ENCODE measurements around the gene TMEM243. TPM values are rescaled to one million over a fixed set of nuclear protein-coding genes. Genes with fewer than 3 reads are reported as not detected.

TMEM243 gene
- total RNA-seq, 1 donor from 2014 or later = 25.4 TPM

DNA sequence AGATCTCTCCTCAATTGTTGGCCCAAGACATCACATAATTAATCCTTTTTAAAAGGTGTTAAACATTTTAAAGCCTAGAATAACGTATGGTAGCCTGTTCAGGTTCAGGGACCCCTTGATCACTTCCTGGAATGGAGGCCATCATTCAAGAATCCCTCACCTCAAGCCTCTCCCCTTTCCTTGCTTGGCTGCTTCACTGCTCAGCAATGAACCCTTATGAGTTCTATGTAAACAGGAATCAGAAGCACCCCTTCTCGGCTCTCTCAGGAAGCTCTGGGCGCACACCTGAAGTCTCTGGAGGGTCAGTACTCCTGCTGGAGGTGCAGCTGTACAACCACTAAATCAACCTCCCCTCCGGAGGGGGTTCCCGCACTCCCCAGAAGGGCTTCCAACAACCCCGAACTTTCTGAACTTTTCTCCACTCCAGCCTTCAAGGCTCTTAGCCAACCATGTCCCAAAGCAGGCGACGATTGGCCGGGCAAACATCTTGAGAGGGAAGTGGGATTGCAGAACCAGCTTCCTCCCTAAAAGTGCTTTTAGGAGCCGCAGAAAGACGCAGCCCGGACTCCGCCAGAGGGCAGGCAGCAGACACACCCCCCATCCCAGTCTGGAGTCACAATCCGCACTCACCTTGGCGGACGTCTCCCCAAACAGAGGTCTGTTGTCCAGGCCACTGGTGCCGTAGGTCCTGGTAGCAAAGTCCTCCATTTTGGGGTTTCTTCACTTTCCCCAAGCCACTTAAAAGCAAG is 562 bp downstream of the TMEM243 start:
- H3K9me3 Mint-ChIP-seq (ENCODE audit: unreplicated experiment) = no peaks in the 10 kb centered on the region
- H3K4me2 ChIP-seq (ENCODE audit: low read length) = peak overlapping the region; percentile 93
- no peaks in the 10 kb centered on the region for H3K36me3 Mint-ChIP-seq (ENCODE audit: low read depth, unreplicated experiment)
- no peaks in the 10 kb centered on the region for H3K9me3 ChIP-seq (ENCODE audit: insufficient read depth, low read depth, low read length)
- FAIRE-seq (no peak), DNase-seq (ENCODE audit: low read depth) (peak; percentile 27)
- H3K27me3 Mint-ChIP-seq (ENCODE audit: low read depth, unreplicated experiment) = peaks cover 2% of the 10 kb centered on the region
- H3K27ac Mint-ChIP-seq (ENCODE audit: unreplicated experiment) = peak overlapping the region; percentile 73
- H3K79me2 ChIP-seq (ENCODE audit: insufficient read depth, low read length) = peaks cover 44% of the 10 kb centered on the region
- H3K4me3 Mint-ChIP-seq (ENCODE audit: unreplicated experiment) = peak overlapping the region; percentile 94
- TF ChIP-seq, protein P1, sequence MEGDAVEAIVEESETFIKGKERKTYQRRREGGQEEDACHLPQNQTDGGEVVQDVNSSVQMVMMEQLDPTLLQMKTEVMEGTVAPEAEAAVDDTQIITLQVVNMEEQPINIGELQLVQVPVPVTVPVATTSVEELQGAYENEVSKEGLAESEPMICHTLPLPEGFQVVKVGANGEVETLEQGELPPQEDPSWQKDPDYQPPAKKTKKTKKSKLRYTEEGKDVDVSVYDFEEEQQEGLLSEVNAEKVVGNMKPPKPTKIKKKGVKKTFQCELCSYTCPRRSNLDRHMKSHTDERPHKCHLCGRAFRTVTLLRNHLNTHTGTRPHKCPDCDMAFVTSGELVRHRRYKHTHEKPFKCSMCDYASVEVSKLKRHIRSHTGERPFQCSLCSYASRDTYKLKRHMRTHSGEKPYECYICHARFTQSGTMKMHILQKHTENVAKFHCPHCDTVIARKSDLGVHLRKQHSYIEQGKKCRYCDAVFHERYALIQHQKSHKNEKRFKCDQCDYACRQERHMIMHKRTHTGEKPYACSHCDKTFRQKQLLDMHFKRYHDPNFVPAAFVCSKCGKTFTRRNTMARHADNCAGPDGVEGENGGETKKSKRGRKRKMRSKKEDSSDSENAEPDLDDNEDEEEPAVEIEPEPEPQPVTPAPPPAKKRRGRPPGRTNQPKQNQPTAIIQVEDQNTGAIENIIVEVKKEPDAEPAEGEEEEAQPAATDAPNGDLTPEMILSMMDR (IDR thresholded peaks at IDR 0.05; ENCODE audit: insufficient read depth, low read depth, low read length) = no peak
- no peak for TF ChIP-seq EZH2 (IDR thresholded peaks at IDR 0.05; ENCODE audit: insufficient read depth, low read length)
- peak overlapping the region; percentile 95 for H3K9ac ChIP-seq (ENCODE audit: low read length)
- H3K36me3 ChIP-seq (ENCODE audit: insufficient read depth, low read length) = peaks cover 4% of the 10 kb centered on the region
- H4K20me1 ChIP-seq (ENCODE audit: insufficient read depth, low read length) = peaks cover 32% of the 10 kb centered on the region
- peak overlapping the region; percentile 94 for H2AFZ ChIP-seq (ENCODE audit: low read depth, low read length)
- H3K4me3 ChIP-seq (ENCODE audit: insufficient read depth, low read depth, low read length) = peak overlapping the region; percentile 93
- H3K27ac ChIP-seq (ENCODE audit: low read depth, low read length) = peak overlapping the region; percentile 58
- H3K4me1 Mint-ChIP-seq (ENCODE audit: low read depth, unreplicated experiment) = peaks cover 16% of the 10 kb centered on the region
- peaks cover 12% of the 10 kb centered on the region for H3K4me1 ChIP-seq (ENCODE audit: insufficient read depth, low read length)
- peaks cover 3% of the 10 kb centered on the region for H3K27me3 ChIP-seq (ENCODE audit: insufficient read depth, low read length)

DNA sequence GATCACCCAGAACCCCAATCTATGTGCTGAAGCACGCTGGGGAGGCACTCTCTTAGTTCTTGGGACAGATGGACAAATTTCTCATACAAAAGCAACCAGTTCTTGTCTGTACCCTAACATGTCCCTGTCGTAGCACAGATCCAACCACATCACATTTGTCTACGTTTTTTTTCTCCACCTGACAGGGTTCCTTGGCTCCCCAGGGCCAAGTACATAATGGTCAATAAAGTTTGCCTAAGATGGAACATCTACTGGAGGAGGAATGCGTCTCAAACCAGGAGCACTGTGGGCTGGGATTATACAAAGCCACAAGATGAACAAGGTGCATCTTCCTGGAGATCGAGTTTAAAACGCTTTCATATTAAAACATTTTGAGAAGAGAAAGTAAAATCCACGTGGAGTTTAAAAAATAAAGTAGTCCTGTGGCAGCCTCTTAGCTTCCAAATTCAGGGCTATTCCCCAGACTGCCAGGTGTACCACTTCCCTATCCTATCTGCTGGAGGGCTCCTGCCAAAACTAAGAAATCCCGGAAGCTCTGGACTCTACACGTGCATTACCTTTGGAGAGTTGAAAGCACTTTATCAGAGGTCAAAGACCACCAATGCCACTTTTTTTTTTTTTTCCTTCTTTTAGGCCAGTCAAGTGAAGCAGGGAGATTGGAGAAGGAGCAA is 1.4 kb downstream of the TMEM243 start:
- Histone ChIP-seq H3K4me1 (ENCODE audit: insufficient read depth, low read length) (peaks cover 12% of the 10 kb centered on the region), H3K4me3 (ENCODE audit: insufficient read depth, low read depth, low read length) (peak overlapping the region; percentile 93), H4K20me1 (ENCODE audit: insufficient read depth, low read length) (peaks cover 39% of the 10 kb centered on the region), H3K79me2 (ENCODE audit: insufficient read depth, low read length) (peaks cover 49% of the 10 kb centered on the region), H3K4me2 (ENCODE audit: low read length) (peak overlapping the region; percentile 93), H3K27me3 (ENCODE audit: insufficient read depth, low read length) (peaks cover 3% of the 10 kb centered on the region), H3K9ac (ENCODE audit: low read length) (no peak overlapping the region), H3K9me3 (ENCODE audit: insufficient read depth, low read depth, low read length) (no peaks in the 10 kb centered on the region), H3K36me3 (ENCODE audit: insufficient read depth, low read length) (peaks cover 4% of the 10 kb centered on the region), H3K27ac (ENCODE audit: low read depth, low read length) (no peak overlapping the region), H2AFZ (ENCODE audit: low read depth, low read length) (no peak overlapping the region)
- DNase-seq (ENCODE audit: low read depth) = no peak
- Mint-ChIP-seq H3K4me3 (ENCODE audit: unreplicated experiment) (peak overlapping the region; percentile 94), H3K27ac (ENCODE audit: unreplicated experiment) (no peak overlapping the region), H3K4me1 (ENCODE audit: low read depth, unreplicated experiment) (peaks cover 22% of the 10 kb centered on the region), H3K27me3 (ENCODE audit: low read depth, unreplicated experiment) (peaks cover 2% of the 10 kb centered on the region), H3K9me3 (ENCODE audit: unreplicated experiment) (no peaks in the 10 kb centered on the region), H3K36me3 (ENCODE audit: low read depth, unreplicated experiment) (no peaks in the 10 kb centered on the region)
- TF ChIP-seq, protein P1 (IDR thresholded peaks at IDR 0.05; ENCODE audit: insufficient read depth, low read depth, low read length) = no peak
- FAIRE-seq = no peak
